ENCODE measurements around the gene KLF7.

Gene KLF7

DNA sequence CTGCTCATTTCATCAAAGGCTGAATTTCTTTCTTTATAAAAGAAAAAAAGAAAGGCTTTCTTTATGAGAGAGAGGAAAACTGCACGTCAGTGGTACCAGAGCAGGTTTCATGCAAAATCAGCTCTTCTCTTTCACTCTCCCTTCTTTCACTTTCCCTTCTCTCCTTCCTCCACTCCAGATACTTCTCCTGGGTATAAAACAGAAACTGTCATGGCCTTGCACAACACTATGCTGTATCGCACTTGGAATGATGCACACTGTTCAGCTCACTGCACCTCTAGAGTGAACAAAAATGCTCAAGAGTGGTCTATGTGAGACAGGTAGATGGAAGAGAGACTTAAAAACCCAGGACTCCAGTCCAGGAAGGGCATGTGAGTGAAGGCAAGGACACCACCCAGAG is 73.8 kb downstream of the KLF7 start:
- DNase-seq: no peak

DNA sequence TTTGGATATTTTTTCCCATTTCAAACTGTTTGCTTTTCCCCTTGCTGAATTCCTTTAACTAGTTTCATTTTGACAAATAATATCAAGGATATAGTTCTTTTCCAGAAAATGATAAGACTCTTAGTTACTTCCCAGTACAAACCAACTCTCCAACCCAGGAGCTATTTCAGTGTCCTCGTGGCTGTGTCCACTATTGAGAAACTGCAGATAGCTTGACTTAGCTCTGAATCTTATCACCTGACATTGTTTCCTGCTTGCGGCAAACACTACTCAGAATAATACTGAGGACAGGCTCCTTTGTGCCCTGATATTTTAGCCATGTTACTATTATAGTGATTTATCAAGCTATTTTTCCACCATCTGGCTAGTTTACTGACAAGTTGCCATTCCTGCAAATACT is 74.6 kb downstream of the KLF7 start:
- no peak for DNase-seq

- DNase-seq: no peak
Measured at GRCh38 chr2:207090389-207090788, 75.4 kb downstream of the KLF7 start.

- DNase-seq: no peak
Measured at GRCh38 chr2:207088839-207089238, 76.9 kb downstream of the KLF7 start.

DNA sequence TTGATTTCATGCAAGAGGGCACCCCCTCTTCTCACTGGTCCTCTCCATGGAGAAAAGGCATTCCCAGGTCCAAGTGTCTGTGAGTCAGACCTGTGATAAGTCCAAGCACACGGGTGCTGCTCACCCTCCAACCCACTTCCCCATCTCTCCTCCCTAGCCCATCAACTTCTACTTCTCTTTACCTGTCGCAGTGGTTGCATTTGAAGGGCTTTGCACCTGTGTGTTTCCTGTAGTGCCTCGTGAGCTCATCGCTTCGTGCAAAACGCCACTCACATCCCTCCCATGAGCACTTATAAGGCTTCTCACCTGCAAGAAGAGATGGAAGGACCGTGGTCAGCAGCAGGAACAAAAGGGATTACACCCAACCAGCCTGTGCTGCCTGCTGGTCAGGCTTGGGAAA is 77.5 kb downstream of the KLF7 start:
- DNase-seq: no peak

DNA sequence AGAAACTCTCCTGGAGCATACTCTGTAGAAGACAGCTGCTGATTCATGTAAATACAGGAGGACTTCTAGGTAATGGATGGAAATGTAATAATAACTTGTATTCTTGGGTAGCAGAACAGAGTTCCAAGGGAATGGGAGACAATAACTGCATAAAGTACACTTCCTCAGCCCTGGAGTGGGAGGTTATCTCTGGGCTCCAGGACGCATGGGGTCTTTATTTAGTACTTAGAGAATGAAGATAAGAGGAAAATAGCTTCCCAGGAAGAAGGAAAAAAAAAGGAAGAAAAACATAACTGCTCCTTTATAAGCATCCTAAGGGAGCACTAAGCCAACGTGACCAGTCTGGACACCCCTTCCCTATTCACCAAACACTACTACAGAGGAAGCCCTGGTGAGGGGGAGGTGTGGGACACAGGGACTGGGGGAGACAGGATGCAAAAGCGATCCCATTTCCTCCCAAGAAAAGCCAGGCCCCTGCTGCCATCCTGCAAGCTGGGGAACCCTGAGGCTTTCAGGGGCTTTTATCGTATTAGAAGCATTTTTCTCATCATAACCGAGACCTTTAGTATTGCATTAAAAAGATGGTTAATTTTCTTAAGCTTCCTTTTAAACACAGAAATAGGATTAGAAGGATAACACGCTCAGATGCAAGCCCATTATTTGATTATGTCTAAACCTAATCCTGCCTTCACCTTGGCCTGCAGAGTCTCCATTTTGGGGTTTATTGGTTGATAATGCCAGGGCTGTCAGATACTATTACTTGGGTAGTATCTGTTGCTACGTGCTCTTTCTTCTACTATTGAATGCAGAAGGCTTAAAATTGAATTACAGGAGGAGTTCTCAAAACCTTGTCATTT is 78.5 kb downstream of the KLF7 start:
- no peak for DNase-seq

- no peak for DNase-seq
Measured at GRCh38 chr2:207086136-207086535, 79.6 kb downstream of the KLF7 start.

- DNase-seq: no peak
Measured at GRCh38 chr2:207085110-207085509, 80.6 kb downstream of the KLF7 start.

GRCh38 chr2:207083361-207084110 is 82.2 kb downstream of the KLF7 start:
- DNase-seq: no peak

- DNase-seq: no peak
Measured at GRCh38 chr2:207082619-207083018, 83.1 kb downstream of the KLF7 start.

DNA sequence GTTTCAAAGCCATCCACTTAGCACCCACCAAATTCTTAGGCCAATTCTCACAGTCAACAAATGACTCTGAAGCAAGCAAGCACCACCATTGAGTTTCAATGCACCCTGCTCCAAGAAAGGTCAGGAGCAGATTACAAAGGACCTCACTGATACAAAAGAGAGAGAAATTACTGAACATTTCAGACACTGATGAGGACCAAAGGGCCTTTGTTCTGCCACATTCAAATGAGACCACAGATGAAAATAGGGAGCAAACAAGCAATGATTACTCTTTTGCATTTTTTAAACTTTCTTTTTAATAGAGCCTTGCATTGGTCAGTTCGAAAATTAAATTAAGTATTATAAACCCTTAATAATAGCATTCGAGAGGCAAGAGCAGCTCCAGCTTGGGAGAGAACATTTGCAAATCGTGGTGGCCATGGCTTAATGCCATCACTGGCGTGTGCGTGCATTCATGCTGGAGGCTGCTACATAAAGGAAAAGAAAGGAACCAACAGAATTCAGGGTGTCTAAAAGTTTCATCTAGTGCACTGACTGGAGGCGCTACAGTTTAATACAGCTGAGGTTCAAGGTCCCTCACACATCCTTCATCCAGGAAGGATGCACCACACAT is 87.5 kb downstream of the KLF7 start:
- DNase-seq: no peak

DNA sequence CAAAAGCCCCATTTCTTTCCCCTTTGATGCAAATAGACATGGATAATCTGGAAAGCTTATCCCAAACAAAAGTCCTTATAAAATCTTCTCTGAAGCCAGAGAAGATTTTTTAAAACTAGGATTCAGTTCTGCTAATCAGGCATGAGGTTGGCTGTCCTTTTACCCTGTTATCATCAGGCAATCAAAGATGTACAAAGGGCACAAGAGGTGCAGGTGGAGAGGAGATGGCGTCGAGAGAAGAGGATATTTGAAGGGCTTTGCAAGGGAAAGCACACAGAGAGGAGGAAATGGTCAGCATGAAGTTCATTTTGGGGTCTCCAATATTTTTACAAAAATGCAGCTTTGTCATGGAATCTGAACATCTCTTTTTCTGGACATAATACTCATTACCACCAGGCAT is 88.5 kb downstream of the KLF7 start:
- no peak for DNase-seq

- no peak for DNase-seq
Measured at GRCh38 chr2:207075456-207075855, 90.3 kb downstream of the KLF7 start.

DNA sequence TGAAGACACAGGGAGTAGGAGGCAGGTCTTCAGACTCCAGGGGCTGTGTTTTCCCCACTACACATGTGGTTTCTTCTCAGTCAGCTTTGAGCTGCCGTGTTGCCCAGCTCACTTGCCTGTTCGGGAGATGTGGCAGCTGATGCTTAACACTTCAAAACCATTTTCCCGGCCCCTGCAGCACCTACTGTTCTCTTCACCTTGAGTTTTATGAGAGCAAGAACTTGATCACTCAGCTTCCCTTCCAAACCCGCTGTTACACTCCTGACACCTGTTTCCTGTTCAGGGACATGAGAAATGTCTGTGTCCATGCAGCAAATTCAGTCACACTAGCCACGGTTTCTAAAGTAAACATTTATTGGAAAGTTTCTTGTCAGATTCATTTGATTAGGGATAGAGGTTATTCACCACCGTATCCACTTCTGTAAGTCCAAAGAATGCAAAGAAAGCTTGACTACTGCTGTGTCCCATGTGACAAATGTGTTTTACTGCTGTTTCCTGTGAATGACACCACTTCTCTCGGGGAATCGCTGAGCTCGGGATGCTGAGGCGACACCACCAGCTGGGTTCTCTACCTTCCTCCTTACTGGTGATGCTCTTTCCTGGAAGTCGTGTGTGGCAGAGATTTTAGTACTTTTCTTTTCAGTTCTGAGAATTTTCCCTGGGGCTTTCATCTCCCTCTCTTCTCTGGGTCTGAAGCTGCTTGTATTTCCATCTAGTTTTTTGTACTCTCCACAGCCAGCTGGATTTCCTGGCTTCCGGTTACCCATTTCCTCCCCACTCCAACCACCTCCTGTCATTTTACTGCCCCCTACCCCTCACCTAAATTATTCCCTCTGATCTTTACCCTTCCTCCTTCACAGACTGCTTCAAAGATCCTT is 91.7 kb downstream of the KLF7 start:
- peak; percentile 44 for DNase-seq

DNA sequence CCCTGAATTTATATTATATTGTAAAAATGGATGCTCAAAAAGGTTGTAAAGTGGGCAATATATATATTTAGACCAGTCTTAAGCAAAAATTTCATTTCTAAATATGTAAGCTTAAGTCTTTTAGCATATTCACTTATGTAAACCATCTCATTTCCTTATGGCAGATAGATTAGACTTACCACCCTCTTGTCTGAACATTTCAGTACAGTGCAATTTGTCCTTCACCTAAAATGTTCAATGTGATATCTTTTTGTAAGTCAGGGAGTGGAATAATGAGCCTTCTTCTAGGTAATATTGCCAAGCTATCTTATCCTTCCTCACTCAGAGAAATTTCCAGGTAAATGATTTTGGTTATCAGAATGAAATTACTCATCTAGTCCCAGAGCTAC is 92.3 kb downstream of the KLF7 start:
- DNase-seq: no peak

DNA sequence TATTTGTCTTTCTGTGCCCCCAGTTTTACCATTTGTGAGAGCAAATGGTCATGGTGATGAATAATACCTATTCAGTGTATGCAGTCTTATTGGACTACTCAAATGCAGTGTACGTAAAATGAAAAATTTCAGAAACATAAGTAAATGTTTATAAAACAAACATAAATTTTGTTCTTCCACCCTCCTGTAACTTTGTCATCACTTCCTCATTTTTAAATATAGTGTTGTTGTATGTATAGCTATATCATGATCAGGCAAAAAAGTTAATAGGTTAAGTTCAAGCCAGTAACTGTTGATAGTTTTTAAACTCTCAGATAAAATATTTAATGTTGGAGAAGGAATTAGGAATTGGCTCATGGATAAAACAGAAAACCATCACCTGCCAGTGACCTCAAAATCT is 93.2 kb downstream of the KLF7 start:
- DNase-seq: no peak

- DNase-seq: no peak
Measured at GRCh38 chr2:207071820-207072219, 93.9 kb downstream of the KLF7 start.

DNA sequence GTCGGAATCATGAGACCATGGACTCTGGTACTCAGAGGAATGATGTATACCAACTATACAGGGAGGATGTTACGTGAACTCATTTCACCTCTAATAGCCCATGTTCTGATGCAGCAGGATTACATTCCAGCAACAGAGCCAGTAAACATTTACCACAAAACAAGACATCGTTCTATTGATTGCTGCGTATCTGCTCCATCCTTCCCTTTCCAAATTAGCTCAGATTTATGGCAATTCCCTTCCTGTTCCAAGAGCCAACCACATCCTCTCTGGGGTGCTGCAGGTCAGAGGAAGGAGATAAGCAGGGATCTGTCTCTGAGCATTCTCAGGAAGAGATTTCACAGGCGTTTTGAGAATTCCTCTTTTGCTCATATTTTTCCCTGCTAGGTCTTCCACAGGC is 98.3 kb downstream of the KLF7 start:
- no peak for DNase-seq

- DNase-seq: no peak
Measured at GRCh38 chr2:207066791-207067460, 98.8 kb downstream of the KLF7 start.

DNA sequence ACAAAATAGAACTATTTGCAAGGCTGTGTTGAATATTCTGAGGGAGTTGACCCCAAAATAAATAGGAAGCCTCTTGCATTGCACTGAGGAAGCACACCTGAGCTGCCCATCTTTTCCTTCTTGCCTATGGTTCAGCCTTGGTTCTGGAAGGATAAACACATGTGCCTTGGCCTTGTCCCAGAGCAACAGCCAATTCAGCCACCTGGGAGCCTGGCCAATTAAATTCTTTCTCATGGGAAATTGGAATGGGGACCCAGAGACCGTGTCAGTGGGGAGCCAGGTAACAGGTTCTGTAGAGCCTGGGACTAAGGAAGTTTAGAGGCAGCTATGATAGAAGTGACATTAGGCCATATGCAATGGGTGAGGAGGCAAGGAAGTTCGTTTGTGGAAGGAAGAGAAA is 99.6 kb downstream of the KLF7 start:
- DNase-seq: no peak

DNA sequence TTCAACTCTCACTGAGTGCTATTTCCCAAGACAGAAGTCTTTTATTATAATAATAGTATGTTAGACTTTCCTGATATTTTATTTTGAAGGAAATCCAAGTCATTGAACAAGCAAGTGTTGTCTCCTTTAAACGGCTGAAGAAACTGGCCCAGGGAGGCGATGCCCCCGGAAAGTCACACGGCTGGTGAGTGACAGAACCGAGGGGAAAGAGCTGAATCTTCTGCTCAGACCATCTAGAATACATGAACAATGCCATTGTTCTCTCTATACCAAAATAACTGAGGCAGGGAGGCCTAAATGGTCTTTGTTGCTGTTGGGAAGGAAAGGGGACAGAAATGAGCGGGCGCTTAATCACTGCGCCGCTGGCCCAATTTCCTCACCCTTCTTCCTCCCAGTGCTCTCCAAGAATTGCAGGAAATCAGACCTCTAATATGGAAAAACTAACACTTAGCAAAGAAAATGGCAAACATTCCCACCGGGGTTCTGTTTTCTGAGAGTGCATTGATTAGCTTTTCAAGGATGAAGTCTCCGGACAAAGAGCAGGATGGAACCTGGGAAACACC is 101.5 kb downstream of the KLF7 start:
- DNase-seq: no peak

DNA sequence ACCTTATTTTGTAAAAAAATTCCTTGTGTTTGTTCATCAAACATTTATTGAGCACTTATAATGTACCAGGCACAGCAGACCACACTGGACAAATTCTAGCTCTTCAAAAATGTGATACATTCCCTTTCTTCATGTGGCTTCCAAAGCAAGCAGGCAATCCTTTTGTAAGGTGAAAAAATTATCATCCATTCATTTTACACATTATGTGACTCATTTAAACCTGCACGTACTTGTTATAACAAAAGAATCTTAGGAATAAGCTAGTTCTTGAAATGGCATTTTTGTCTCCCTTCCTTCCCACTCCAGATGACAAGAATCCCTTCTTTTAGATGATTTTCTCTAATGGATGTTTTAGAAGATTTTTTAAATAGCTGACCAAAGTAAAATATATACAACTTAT is 104.6 kb downstream of the KLF7 start:
- DNase-seq: no peak

Data from right kidney (tissue), 1 donor.